ENCODE measurements around the gene PRDM16. TPM values are rescaled to one million over a fixed set of nuclear protein-coding genes. Genes with fewer than 3 reads are reported as not detected.

PRDM16 gene
- total and polyA plus RNA-seq, 2 of the 13 experiments (the other 11 are each of a cell fraction or from before 2014, with no cell fraction given), result 0.15 to 0.81 TPM

GRCh38 chr1:3119725-3120124, 50.7 kb downstream of the PRDM16 start (continued):
- TF ChIP-seq ADNP (CRISPR knock-in tag; IDR thresholded peaks at IDR 0.05) (no peak), ZBTB43 (CRISPR knock-in tag; conservative IDR thresholded peaks at IDR 0.05) (no peak), IRF9 (CRISPR knock-in tag; IDR thresholded peaks at IDR 0.05; ENCODE audit: borderline replicate concordance) (no peak), ZNF333 (CRISPR knock-in tag; IDR thresholded peaks at IDR 0.05; ENCODE audit: borderline replicate concordance) (no peak), STAG1 (CRISPR knock-in tag; IDR thresholded peaks at IDR 0.05) (peak; percentile 19; the same call in 1 of the 2 replicates), POLR2G (IDR thresholded peaks at IDR 0.05; ENCODE audit: low read depth, low read length) (no peak), HDAC2 (CRISPR knock-in tag; IDR thresholded peaks at IDR 0.05) (no peak), RFX3 (CRISPR knock-in tag; IDR thresholded peaks at IDR 0.05) (no peak), ZNF3 (CRISPR knock-in tag; IDR thresholded peaks at IDR 0.05) (no peak), ZSCAN25 (CRISPR knock-in tag; IDR thresholded peaks at IDR 0.05) (0 out of 2 replicates have a peak, but pooled peaks have one; percentile 36), ZNF703 (CRISPR knock-in tag; IDR thresholded peaks at IDR 0.05; ENCODE audit: borderline replicate concordance) (no peak), CTCF (CRISPR knock-in tag; IDR thresholded peaks at IDR 0.05) (peak; percentile 51), IKZF4 (CRISPR knock-in tag; IDR thresholded peaks at IDR 0.05; ENCODE audit: borderline replicate concordance, low read depth, not compliant biosample characterization) (no peak), HNF1B (CRISPR knock-in tag; IDR thresholded peaks at IDR 0.05) (no peak), RAD21 (CRISPR knock-in tag; IDR thresholded peaks at IDR 0.05) (peak; percentile 36; the same call in 1 of the 2 replicates), SYNCRIP (IDR thresholded peaks at IDR 0.05; ENCODE audit: insufficient read depth, low read depth, low read length) (no peak), FOXJ3 (CRISPR knock-in tag; IDR thresholded peaks at IDR 0.05; ENCODE audit: borderline replicate concordance) (no peak), KDM1A (CRISPR knock-in tag; IDR thresholded peaks at IDR 0.05) (no peak), SNAPC5 (CRISPR knock-in tag; IDR thresholded peaks at IDR 0.05; ENCODE audit: borderline replicate concordance) (no peak), MTA1 (CRISPR knock-in tag; IDR thresholded peaks at IDR 0.05; ENCODE audit: borderline replicate concordance) (no peak), ZNF589 (CRISPR knock-in tag; conservative IDR thresholded peaks at IDR 0.05) (no peak), ZNF775 (CRISPR knock-in tag; IDR thresholded peaks at IDR 0.05; ENCODE audit: borderline replicate concordance) (no peak), NPAS2 (CRISPR knock-in tag; IDR thresholded peaks at IDR 0.05; ENCODE audit: borderline replicate concordance) (no peak), DDIT3 (CRISPR knock-in tag; IDR thresholded peaks at IDR 0.05) (no peak)
